Mucosa of descending colon (tissue), 3 donors: Measurements from ENCODE around the gene NPAS3. TPM values are rescaled to one million over a fixed set of nuclear protein-coding genes. Genes with fewer than 3 reads are reported as not detected.

ENCODE experiments used
- ATAC-seq: fragments of 200-7000 bp; cut with Tn5 transposase; one replicate; pipeline ENCODE4 v1.9.1; 2020; ENCODE audit warnings: mild to moderate bottlenecking, moderate library complexity
- DNase-seq, 3 donors: peaks; one replicate each; pipeline ENCODE4 v3.0.0-alpha.2; 2020
- H3K36me3 ChIP-seq: fragments of 200-600 bp; one replicate; pipeline ENCODE4 v1.8.0; 2021; ENCODE audit warnings: low read depth, mild to moderate bottlenecking
- H3K4me1 ChIP-seq: fragments of 200-600 bp; one replicate; pipeline ENCODE4 v1.8.0; 2021; ENCODE audit warnings: low read depth, mild to moderate bottlenecking
- H3K4me3 ChIP-seq: fragments of 200-600 bp; one replicate; pipeline ENCODE4 v1.8.0; 2021; ENCODE audit warnings: mild to moderate bottlenecking
- H3K9me3 ChIP-seq: fragments of 200-600 bp; one replicate; pipeline ENCODE4 v1.8.0; 2021; ENCODE audit warnings: mild to moderate bottlenecking
- CTCF ChIP-seq: fragments of 200-600 bp; IDR thresholded peaks from one replicate; pipeline ENCODE4 v1.8.0; 2022; ENCODE audit warnings: antibody characterized with exemption, mild to moderate bottlenecking
- intact Hi-C, 2 donors: fragments of 100-400 bp; cut with DNase I in 1 of 2; cut with micrococcal nuclease in 1 of 2; formaldehyde crosslinking; loops; one replicate each; pipeline versions ENCODE4 v1.11.0 to v1.11.1; 2022; cut with DNase I, micrococcal nuclease
- total RNA-seq, 3 donors: library from RNA; stranded (reverse); fragmentation: NEBNext Ultra II Directional in 2 of 3; extraction: Animal tissue kit (Norgen Biotek cat#: 25700) in 2 of 3; gene quantifications; one replicate each; pipeline versions ENCODE4 v1.2.1 to v1.2.4, GENCODE V29; 2021 to 2023
- donor health status: DM: no; HTN: no; CAD: no; lungs with moderate emphysema.
- donor health status: DM: no; HTN: no; CAD: no.
- donor health status: DM: no; HTN: yes; CAD: no.

NPAS3 gene
- total RNA-seq, 3 donors from 2014 or later, result 0.65 to 9.7 (median 2.0) TPM

GRCh38 chr14:33793398-33794110 lies 854.9 kb downstream of the NPAS3 start:
- peaks cover 3% of the 10 kb centered on the region for H3K4me1 ChIP-seq
- H3K36me3 ChIP-seq, result no peaks in the 10 kb centered on the region
- DNase-seq, result no peak
- H3K4me3 ChIP-seq, result no peak overlapping the region
- H3K9me3 ChIP-seq, result no peaks in the 10 kb centered on the region
- no peak for ATAC-seq
- no peak for TF ChIP-seq CTCF
- intact Hi-C loops, result loop anchor here (10.0 kb wide), 2 partner anchors 319 to 1219 kb away; no protein-coding TSS in a partner anchor

GRCh38 chr14:33794791-33795305 lies 856.2 kb downstream of the NPAS3 start:
- DNase-seq, result no peak
- intact Hi-C loops, result loop anchor here (10.0 kb wide), 2 partner anchors 320 to 1220 kb away; no protein-coding TSS in a partner anchor
- no peak for ATAC-seq

GRCh38 chr14:33796356-33796755 lies 857.7 kb downstream of the NPAS3 start:
- DNase-seq, result no peak
- TF ChIP-seq CTCF, result no peak
- ATAC-seq, result no peak
- no peak overlapping the region for H3K4me3 ChIP-seq
- no peaks in the 10 kb centered on the region for H3K36me3 ChIP-seq
- peaks cover 5% of the 10 kb centered on the region for H3K4me1 ChIP-seq
- intact Hi-C loops, result loop anchor here (10.0 kb wide), 2 partner anchors 322 to 1222 kb away; no protein-coding TSS in a partner anchor
- no peaks in the 10 kb centered on the region for H3K9me3 ChIP-seq

More at GRCh38 chr14:33794791-33795305, 856.2 kb downstream of the NPAS3 start:
- Histone ChIP-seq H3K36me3 (no peaks in the 10 kb centered on the region), H3K4me1 (peaks cover 3% of the 10 kb centered on the region), H3K4me3 (no peak overlapping the region), H3K9me3 (no peaks in the 10 kb centered on the region)
- no peak for TF ChIP-seq CTCF

- Histone ChIP-seq H3K4me1 (peaks cover 2% of the 10 kb centered on the region), H3K9me3 (no peaks in the 10 kb centered on the region), H3K36me3 (no peaks in the 10 kb centered on the region), H3K4me3 (no peak overlapping the region)
- TF ChIP-seq CTCF, result no peak
- ATAC-seq, result peak; percentile 38
- intact Hi-C loops, result loop anchor here (10.0 kb wide), 2 partner anchors 325 to 1225 kb away; no protein-coding TSS in a partner anchor
- peak in 2 of 3 donors; percentile 18 to 50 for DNase-seq
These were observed 861.3 kb downstream of the NPAS3 start for GRCh38 chr14:33799705-33800570.

- DNase-seq, result peak in 1 of 3 donors; percentile 40
- H3K4me1 ChIP-seq, result peaks cover 2% of the 10 kb centered on the region
- intact Hi-C loops, result no loop called here
- no peak for TF ChIP-seq CTCF
- no peak overlapping the region for H3K4me3 ChIP-seq
- no peak for ATAC-seq
- H3K36me3 ChIP-seq, result no peaks in the 10 kb centered on the region
- H3K9me3 ChIP-seq, result no peaks in the 10 kb centered on the region
These were observed 862.1 kb downstream of the NPAS3 start for GRCh38 chr14:33800735-33801163.
